UCSD-AML1 (cell line): Measurements from ENCODE around the gene USP25.

Source experiments
- DNase-seq: peaks from one replicate; lab custom pipeline; 2025; ENCODE audit not compliant: unreplicated experiment; lab: John Stamatoyannopoulos, UW

Gene USP25

GRCh38 chr21:15849927-15850326 lies 120.1 kb downstream of the USP25 start:
- DNase-seq: no peak

GRCh38 chr21:15850645-15851044 lies 120.9 kb downstream of the USP25 start:
- DNase-seq: no peak

DNA sequence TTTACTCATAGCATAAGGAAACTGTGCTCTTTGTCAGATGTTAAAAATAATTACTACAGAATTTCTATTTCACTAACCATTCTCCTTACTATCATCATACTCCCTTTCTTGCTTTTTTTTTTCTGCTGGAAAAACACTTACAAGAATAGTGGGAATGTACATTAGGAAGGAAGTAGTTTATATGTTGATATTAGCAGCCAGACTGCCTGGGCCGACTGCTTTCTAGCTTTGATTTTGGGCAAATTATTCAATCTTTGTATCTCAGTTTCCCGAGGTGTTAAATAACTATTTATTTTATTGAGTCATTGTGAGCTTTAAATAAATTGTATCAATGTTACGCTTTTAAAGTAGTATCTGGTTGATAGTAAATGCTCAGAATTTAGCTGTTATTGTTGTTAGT lies 122.4 kb downstream of the USP25 start:
- no peak for DNase-seq

GRCh38 chr21:15853126-15853525 lies 123.3 kb downstream of the USP25 start:
- no peak for DNase-seq

- DNase-seq: no peak
Observed at GRCh38 chr21:15856813-15857212, 127.0 kb downstream of the USP25 start.

DNA sequence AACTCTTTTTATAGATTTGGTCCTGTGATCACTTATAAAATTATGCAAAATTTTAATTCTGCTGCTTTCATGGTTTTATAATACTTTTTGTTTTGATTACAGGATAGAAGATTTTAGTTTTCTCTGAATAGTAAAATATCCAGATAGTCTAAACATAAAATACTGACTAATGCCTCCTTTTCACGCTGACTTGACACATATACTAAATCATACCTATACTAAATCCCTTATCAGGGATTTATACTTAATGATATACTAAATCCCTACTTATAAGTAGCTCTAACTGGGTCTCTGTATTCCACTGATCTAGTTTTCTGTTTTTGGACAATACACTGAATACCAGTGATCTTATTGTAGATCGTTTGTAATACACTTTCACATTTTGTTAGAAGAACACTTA lies 128.0 kb downstream of the USP25 start:
- DNase-seq: no peak

DNA sequence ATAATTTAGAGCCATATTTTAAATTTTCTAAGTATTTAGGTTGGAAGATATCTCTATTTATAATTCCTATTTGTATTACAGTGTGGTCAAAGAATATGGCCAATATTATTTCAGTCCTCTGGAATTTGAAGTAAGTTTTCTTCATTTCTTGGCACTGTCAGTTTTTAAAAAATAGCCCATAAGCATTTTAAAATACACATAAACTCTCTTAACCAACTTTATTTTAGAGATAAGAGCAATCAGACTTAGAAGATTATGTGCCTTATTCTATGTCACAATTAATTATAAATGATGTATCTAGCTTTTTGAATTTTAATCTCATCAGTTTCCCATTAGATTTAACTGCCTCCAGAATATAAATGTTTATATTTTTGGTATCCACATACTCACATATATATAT lies 130.8 kb downstream of the USP25 start:
- DNase-seq: no peak

DNA sequence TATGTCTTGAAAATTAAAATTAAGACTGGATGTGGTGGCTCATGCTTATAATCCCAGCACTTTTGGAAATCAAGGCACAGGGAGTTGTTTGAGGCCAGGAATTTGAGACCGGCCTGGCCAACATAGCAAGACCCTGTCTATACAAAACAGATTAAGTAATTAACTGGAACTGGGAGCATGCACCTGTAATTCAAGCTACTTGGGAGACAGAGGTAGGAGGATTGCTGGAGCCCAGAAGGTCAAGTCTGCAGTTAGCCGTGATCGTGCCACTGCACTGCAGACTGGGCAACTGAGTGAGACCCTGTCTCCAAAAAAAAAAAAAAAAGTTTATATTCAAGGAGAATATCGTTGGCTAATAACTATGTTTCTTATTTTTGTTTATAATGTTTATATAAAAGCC lies 139.2 kb downstream of the USP25 start:
- DNase-seq: no peak

DNA sequence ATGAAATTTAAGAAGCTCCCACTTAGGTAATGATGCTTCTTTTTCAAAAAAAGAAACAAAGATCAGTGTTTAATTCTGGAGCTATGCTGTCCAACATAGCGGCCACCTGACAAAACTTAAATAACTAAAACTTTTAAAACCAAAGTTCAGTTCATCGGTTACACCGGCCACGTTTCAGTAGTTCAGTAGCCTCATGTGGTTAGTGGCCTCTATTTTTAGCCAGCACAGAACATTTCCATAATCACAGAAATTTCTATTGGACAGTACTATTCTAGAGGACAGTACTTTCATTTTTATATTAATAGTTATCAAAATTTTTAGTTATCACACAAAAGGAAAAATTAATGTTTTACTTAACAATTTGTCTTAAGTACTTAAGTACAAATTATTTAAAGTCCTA lies 141.0 kb downstream of the USP25 start:
- no peak for DNase-seq

DNA sequence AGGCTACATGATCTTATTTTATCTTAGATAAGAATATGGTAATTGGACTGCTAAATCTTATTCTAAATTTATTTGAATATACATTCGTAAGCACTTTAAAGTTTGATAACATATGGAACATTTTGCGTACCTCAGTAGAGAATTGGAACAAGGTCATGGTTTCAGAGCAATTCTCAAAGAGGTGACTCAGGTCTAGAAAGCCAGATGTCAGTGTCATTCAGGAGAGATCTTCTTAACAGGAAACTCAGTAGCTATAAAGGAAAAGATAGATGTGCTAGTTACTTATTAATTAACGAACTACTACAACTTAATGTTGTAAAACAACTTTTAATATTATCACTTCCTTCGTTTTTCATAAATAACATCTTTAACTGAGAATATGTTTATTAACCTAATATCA lies 142.5 kb downstream of the USP25 start:
- DNase-seq: no peak

- DNase-seq: no peak
Observed at GRCh38 chr21:15874615-15875014, 144.8 kb downstream of the USP25 start.

DNA sequence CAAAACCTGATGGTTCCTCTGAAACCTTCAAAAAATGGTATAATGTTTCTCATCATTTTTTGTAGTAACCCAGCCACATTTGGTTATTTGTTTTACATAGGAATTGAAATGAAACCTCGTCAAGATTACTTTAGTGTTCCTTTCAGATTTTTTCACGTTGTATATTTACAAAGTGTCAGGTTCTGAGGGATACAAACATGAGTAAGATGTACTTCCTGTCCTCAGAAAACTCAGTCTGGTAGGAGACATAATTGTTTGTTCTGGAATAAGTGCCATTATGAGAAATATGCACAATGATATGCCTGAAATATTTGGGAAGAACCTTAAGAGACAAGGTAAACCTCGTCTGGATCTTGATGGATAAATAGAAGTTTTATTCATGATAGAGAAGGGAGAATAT lies 145.5 kb downstream of the USP25 start:
- no peak for DNase-seq

GRCh38 chr21:15893902-15894301 lies 164.1 kb downstream of the USP25 start:
- DNase-seq: no peak

- DNase-seq: no peak
Observed at GRCh38 chr21:15894596-15894995, 164.8 kb downstream of the USP25 start.

DNA sequence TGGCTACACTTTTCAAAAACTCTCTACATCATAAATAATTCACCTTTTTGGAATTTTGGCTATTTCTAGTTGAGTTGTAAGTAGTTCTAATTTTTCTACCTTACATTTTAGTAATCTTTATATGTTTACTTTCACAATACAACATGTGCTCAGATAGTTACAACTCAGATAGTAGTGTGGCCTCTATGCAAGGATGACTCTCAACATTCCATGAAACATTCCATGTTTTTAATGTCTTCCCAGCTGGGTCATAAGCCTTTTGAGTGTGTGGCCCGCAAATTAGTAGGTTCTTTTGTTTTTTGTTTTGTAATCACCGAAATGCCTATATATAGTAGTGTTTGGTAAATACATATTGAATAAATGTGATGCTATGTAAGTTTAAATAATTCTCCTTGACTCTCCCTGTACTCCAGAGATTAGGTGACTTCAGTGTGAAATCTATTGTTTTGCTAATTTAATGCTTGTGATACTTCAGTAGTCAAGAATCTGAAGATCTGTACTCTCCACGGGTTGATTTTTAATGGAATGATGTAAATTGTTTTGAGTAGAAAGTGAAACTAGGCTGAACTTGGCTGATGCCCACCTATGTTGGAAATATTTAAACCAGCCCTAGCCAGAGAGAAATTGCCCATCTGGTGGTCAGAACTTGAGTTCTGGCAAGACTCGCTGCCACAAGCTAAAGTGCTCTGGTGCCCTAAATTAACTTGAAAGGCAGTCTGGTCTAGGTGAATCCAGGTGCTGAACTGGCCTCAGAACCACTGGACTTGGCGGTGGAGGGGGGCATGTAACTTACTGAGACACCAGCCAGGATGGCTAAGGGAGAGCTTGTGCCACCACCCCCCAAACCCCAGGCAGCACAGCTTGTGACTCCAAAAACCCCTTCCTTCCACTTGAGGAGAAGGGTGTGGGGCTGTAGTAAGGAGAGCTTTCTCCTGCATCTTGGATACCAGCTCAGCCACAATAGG lies 165.6 kb downstream of the USP25 start:
- no peak for DNase-seq

GRCh38 chr21:15896501-15896900 lies 166.7 kb downstream of the USP25 start:
- no peak for DNase-seq

DNA sequence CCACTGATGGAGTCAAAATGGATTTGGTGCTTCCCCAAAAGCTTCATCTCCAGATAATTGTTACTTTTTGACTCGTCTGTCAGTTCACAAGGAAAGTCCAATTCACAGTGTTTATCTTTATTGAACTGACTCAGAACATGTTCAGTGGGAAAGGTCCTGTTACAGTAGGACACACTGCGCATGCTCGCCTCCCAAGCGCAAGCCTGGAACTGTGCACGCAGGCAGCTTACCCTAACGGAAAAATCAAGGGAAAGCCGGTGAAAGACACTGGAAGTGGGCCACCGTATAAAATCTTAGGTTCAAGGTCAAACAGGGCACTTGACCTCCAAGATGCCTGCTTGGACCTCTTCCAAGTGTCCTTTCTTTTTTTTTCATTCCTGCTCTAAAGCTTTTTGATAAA lies 174.6 kb downstream of the USP25 start:
- no peak for DNase-seq

DNA sequence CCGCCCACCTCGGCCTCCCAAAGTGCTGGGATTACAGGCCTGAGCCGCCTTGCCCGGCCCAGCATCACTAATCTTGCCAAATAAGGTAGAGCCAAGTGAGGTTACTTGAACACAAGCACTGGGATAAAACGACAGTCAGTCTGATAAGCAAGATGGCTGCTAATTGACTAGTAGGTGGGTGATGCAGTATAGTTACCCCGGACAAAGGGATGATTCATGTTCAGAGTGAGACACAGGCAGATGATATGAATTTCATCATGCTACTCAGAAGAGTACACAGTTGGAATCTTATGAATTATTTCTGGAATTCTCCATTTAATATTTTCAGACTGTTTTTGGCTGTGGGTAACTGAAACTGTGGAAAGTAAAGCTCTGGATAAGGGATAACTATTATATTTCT lies 178.4 kb downstream of the USP25 start:
- no peak for DNase-seq

DNA sequence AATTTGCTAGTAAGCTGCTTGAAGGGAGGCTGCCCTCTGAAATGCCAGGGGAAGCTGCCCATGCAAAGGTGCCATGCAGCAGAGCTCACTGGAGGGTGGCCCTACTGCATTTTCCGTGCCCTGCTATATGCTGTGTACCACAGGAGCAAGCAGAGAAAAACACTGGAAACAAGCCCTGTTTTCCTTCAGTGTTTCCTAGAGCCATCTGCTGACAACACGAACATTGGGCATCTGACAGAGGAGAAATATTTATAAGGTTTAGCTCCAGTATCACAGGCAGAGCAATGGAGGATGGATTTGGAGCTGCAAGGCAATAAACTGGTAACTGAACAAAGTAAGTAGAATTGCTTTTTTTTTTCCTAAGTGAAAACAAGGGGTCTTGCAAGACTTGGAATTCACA lies 198.4 kb downstream of the USP25 start:
- DNase-seq: no peak

- no peak for DNase-seq
Observed at GRCh38 chr21:15928686-15929425, 199.1 kb downstream of the USP25 start.

GRCh38 chr21:15929536-15929935 lies 199.8 kb downstream of the USP25 start:
- DNase-seq: no peak
